Measurements from ENCODE around the gene AMBN.
"Not testable (repeated sequence)": the region's sequence is repeated elsewhere in the genome, so short reads cannot be mapped to it uniquely, and the experiment has no call there.

The AMBN gene

DNA sequence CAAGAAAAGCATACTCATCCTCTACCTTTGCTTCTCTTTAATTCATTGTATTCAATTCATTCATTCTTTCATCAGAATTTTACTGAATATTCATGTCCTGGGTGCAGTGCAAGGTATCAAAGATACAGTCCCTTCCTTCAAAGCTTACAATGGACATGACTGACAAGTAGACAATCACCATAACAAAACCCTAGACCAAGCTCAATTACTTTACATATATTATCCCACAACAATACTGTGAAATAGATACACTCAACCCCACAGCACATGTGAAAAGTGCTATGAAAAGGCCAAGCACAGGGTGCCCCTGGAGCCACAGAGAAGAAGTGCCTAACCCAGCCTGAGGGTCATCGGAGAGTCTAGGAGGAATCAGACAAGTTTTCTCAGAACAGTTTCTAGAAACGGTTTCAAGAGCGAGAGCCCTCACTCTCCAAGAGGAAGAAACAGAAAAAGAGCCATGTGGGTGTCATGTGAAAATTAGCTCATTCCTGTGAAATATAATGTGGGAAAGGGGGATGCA, 15.3 kb downstream of the AMBN start:
- DNase-seq (ENCODE audit: low read depth in 2 of 2) = no peak

GRCh38 chr4:70608324-70608723, 16.3 kb downstream of the AMBN start:
- DNase-seq (ENCODE audit: low read depth in 2 of 2) = no peak

GRCh38 chr4:70613306-70614183, 21.5 kb downstream of the AMBN start:
- DNase-seq (ENCODE audit: low read depth in 2 of 2) = no peak

DNA sequence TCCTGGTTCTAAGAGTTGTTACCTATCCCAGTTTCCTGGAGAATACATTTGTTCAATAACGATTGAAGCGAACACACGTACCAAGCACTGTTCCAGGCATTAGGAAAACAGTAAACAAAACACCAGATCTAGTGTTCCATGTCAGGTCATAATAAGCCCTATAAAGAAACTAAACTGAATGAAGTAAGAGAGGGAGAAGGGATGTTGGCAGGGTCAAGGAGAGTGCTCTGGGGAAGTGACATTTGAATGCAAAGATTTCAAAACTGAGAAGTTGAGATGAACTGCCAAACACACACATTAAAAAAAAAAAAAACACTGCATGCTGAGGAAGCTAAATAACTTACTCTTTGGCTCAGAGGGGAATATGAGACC, 22.1 kb downstream of the AMBN start:
- no peak for DNase-seq (ENCODE audit: low read depth in 2 of 2)

- no peak for DNase-seq (ENCODE audit: low read depth in 2 of 2)
These were observed 27.2 kb downstream of the AMBN start for GRCh38 chr4:70619288-70619687.

DNA sequence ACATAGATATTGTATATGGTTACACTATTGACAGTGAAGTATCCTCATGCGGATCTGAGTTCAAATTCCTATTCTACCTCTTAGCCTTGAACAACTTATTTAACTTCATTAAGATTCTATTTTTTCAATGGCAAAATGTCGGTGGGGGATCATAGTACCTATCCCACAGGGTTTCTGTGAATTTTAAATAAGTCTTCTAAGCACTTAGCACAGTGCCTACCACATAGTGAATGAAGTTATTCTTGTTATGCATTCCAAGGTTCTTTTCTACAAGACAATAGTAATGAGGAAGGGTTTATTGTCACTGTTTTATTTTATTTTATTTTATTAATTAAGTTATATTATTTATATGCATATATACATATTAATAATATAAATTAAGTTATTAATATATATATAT, 27.7 kb downstream of the AMBN start:
- no peak for DNase-seq (ENCODE audit: low read depth in 2 of 2)

DNA sequence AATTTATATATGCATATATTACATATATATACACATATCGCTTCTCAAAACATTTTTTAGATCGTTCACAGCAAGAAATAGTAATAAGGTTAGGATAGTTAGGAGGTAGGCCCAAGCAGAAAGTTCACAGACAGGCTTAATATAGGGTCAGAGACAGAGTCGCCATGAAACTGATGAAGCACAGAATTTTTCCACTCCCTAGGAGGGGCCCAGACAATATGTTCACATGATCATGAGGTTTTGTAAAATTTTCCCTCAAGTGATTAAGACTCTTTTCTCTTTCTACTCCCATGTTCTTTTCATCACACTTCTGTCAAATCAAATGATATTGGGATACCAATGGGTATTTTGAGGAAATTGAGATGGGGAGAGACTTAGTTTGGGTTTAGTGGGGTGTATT, 31.3 kb downstream of the AMBN start:
- DNase-seq (ENCODE audit: low read depth in 2 of 2) = no peak

DNA sequence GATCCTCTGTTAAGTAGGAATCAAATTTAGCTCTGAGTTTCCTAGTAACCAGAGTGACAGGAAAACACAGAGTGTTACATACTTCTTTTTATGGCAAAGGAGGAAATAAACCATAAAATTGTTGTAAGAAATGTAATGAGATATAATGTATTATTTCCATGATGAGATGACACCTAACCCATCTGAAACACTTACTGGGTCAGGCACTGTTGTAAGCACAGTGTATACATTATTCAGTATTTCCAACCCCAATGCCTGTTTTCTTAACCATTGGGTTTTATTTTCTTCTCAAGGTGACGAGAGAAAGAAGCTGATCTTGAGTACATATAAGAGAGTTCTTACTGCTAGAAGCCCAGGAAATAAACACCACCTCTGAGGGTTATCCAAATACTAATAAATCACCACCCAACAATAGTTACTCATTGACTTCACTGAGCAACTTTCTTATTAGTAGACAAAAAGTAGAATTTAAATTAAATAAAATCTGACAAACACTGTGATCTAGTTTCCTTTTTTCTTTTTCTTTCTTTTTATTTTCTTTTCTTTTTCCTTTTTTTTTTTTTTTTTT, 32.3 kb downstream of the AMBN start:
- DNase-seq (ENCODE audit: low read depth in 2 of 2) = no peak

GRCh38 chr4:70627620-70628019, 35.6 kb downstream of the AMBN start:
- no peak for DNase-seq (ENCODE audit: low read depth in 2 of 2)

DNA sequence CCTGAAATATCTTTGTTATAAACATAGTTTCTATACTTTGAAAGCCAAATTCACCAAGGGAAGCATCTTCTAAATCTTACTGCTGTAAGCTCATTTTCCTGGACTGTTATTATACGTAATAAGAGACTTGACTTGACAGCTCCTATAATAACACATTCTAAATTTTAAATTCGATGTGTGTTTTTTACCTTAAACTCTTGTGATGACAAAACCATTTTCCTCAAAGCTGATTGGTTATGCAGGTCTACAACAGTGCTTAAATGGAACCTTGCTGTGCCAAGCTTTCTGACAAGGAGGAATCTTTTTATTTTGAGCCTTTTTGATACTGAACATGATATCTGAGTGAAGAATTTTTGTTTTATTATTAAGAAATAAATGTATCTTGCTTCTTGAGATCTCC, 36.4 kb downstream of the AMBN start, which contains the start of gene ENAM:
ENAM (plus strand) TSS at position 301 of the 400 bp plus-strand sequence. CDS start 757 bp downstream, outside the sequence.
- no peak for DNase-seq (ENCODE audit: low read depth in 2 of 2)

DNA sequence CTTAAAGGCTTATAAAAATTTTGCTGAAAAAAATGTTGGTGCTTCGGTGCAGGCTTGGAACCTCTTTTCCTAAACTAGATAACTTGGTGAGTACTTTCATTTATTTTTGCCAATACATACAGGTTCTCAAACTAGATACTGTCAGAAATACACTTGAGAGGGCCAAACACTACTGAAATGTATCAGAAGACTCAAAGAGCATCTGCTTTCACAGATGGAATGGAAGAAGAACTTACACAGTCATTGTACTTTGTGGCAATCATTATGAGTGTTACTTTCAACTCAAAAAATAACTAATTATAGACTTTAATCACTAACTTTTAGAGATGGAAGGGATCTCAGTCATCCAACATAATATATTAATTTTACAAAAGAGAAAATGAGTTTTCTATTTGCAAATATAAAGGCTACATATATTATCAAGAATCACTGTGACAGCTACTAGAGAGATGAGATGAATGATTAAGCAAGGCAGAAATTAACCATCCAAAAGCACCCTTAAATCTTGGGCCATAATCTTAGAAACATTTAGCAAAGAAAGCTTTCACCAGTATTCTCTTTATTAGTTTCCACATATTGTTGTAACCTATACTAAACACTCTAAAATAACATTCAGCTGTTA, 37.5 kb downstream of the AMBN start:
- DNase-seq (ENCODE audit: low read depth in 2 of 2) = no peak

DNA sequence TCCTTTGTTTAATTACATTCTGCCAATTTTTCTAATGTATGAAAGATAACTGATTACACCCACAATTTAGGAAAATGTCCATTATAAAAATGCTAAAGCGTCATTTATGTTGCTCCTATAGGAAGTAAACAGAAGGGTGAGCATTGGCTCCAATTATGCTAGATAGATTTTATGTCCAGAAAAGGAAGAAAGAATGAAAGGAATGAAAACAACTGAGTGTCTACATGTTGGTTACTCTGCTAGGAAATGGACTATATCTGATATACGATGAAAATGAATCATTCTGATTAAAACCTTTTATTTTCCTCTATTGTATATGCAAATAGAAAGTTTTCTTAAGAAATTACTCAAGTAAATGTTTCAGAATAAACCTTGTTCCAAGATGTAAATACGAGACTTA, 38.1 kb downstream of the AMBN start:
- DNase-seq (ENCODE audit: low read depth in 2 of 2) = no peak

- no peak for DNase-seq (ENCODE audit: low read depth in 2 of 2)
These were observed 40.0 kb downstream of the AMBN start for GRCh38 chr4:70632028-70632427.

- DNase-seq (ENCODE audit: low read depth in 2 of 2) = no peak
These were observed 42.4 kb downstream of the AMBN start for GRCh38 chr4:70634482-70634881.

GRCh38 chr4:70637239-70637913, 45.3 kb downstream of the AMBN start:
- DNase-seq (ENCODE audit: low read depth in 2 of 2) = no peak

- DNase-seq (ENCODE audit: low read depth in 2 of 2) = no peak
These were observed 48.1 kb downstream of the AMBN start for GRCh38 chr4:70640192-70640591.

DNA sequence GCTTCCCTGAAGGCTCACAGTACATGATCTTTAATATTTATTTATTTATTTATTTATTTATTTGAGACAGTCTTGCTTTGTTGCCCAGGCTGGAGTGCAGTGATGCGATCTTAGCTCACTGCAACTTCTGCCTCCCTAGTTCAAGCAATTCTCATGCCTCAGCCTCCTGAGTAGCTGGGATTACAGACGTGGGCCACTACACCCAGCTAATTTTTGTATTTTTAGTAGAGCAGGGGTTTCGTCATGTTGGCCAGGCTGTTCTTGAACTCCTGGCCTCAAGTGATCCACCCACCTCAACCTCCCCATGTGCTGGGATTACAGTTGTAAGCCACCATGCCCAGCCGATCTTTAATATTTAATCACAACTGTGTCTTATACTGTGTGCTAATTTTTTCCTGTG, 58.7 kb downstream of the AMBN start:
- not testable (repeated sequence) for DNase-seq (ENCODE audit: low read depth in 2 of 2)

- DNase-seq (ENCODE audit: low read depth in 2 of 2) = no peak
These were observed 59.9 kb downstream of the AMBN start for GRCh38 chr4:70651864-70652506.

- no peak for DNase-seq (ENCODE audit: low read depth in 2 of 2)
These were observed 62.6 kb downstream of the AMBN start for GRCh38 chr4:70654605-70655011.

Measured in stimulated activated CD8-positive, alpha-beta memory T cell treated with anti-CD3 and anti-CD28 coated beads, Interleukin-15, amount 100 ng/mL, for 4 hours (primary cell).